Measurements from ENCODE around the gene NEK9. TPM values are rescaled to one million over a fixed set of nuclear protein-coding genes. Genes with fewer than 3 reads are reported as not detected.

Gene NEK9
- total RNA-seq, 1 experiment from 2014 or later, result 29.6 TPM

DNA sequence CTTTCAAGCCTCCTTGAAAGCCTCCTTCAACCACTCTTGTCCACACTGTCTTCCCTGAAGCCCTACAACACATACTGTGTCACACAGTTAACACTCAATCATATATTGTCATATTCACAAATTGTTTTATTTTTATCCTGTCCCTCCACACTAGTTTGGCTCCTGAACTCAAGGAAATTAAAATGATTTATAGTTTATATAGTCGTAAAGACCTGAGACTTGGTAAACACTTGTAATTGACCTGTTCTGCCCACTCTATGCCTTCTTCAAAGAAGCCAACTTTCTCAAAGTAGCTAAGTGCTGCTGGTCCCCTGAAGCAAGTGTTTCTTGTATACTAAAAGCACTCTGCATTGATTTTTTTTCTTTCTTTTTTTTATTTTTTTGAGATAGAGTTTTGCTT, 15.6 kb upstream of the NEK9 start:
- no peak overlapping the region for H3K9ac ChIP-seq (ENCODE audit: low read length)
- H2AFZ ChIP-seq (ENCODE audit: low read length), result no peak overlapping the region
- ChIA-PET POLR2A (ENCODE audit: unreplicated experiment) (no interaction called here), CTCF (no interaction called here)
- intact Hi-C loops (cut with micrococcal nuclease), result no loop called here
- no peak for TF ChIP-seq EZH2 (IDR thresholded peaks at IDR 0.05; ENCODE audit: low read length, unreplicated experiment)
- TF ChIP-seq, protein P1, sequence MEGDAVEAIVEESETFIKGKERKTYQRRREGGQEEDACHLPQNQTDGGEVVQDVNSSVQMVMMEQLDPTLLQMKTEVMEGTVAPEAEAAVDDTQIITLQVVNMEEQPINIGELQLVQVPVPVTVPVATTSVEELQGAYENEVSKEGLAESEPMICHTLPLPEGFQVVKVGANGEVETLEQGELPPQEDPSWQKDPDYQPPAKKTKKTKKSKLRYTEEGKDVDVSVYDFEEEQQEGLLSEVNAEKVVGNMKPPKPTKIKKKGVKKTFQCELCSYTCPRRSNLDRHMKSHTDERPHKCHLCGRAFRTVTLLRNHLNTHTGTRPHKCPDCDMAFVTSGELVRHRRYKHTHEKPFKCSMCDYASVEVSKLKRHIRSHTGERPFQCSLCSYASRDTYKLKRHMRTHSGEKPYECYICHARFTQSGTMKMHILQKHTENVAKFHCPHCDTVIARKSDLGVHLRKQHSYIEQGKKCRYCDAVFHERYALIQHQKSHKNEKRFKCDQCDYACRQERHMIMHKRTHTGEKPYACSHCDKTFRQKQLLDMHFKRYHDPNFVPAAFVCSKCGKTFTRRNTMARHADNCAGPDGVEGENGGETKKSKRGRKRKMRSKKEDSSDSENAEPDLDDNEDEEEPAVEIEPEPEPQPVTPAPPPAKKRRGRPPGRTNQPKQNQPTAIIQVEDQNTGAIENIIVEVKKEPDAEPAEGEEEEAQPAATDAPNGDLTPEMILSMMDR (conservative IDR thresholded peaks at IDR 0.05; ENCODE audit: low read depth, low read length), result no peak
- TF ChIP-seq EZH2phosphoT487 (IDR thresholded peaks at IDR 0.05; ENCODE audit: borderline replicate concordance, low read length), result no peak
- peaks cover 11% of the 10 kb centered on the region; the same call in 1 of the 2 replicates for H3K36me3 ChIP-seq (ENCODE audit: low read depth, low read length)
- H3K9me2 ChIP-seq (replicated peaks; ENCODE audit: low read length), result no peaks in the 10 kb centered on the region
- no peaks in the 10 kb centered on the region for H3K9me3 ChIP-seq (ENCODE audit: low read length)
- no peaks in the 10 kb centered on the region for H4K20me1 ChIP-seq (ENCODE audit: low read length)
- no peaks in the 10 kb centered on the region for H3F3A ChIP-seq (ENCODE audit: low read length, unreplicated experiment)
- DNase-seq (no peak), ATAC-seq (no peak)
- no peak overlapping the region for H3K27ac ChIP-seq (ENCODE audit: low read length)
- no peak overlapping the region for H3K4me3 ChIP-seq (ENCODE audit: low read length)
- no peak overlapping the region for H3K4me2 ChIP-seq (ENCODE audit: low read length)
- H3K79me2 ChIP-seq (ENCODE audit: low read length), result peaks cover 30% of the 10 kb centered on the region
- no peaks in the 10 kb centered on the region for H3K27me3 ChIP-seq (ENCODE audit: low read length)
- BruUV-seq (replicated peaks), result no TSS peak
- H3K4me1 ChIP-seq (ENCODE audit: insufficient read depth, low read length), result no peaks in the 10 kb centered on the region

DNA sequence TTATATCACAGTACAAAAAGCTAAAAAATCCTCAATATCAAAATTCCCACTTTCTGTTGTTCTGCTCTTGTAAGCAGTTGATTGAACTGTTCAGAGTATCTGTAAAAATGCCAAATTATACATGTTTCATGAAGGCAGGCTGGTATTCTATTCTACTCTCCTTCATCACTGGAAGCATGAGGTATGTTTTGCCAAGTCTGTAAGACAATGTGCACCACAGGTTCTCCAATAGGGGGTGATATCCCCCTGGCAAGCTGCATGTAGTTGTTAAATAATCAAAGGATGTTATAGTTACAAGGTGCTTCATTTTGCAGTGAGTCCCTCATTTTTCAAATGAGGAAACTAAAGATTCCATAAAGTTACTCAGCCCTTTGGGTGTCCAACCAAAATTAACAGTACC, 15.1 kb upstream of the NEK9 start:
- POLR2A ChIA-PET (ENCODE audit: unreplicated experiment), result no interaction called here
- Histone ChIP-seq H2AFZ (ENCODE audit: low read length) (no peak overlapping the region), H3K9ac (ENCODE audit: low read length) (no peak overlapping the region), H3K79me2 (ENCODE audit: low read length) (peaks cover 30% of the 10 kb centered on the region), H3K4me3 (ENCODE audit: low read length) (no peak overlapping the region), H3K27me3 (ENCODE audit: low read length) (no peaks in the 10 kb centered on the region), H3K9me2 (replicated peaks; ENCODE audit: low read length) (no peaks in the 10 kb centered on the region), H3K9me3 (ENCODE audit: low read length) (no peaks in the 10 kb centered on the region), H3K4me1 (ENCODE audit: insufficient read depth, low read length) (no peaks in the 10 kb centered on the region), H4K20me1 (ENCODE audit: low read length) (no peaks in the 10 kb centered on the region), H3F3A (ENCODE audit: low read length, unreplicated experiment) (no peaks in the 10 kb centered on the region), H3K36me3 (ENCODE audit: low read depth, low read length) (peaks cover 11% of the 10 kb centered on the region; the same call in 1 of the 2 replicates), H3K4me2 (ENCODE audit: low read length) (no peak overlapping the region), H3K27ac (ENCODE audit: low read length) (no peak overlapping the region)
- no TSS peak for BruUV-seq (replicated peaks)
- TF ChIP-seq, protein P1 (conservative IDR thresholded peaks at IDR 0.05; ENCODE audit: low read depth, low read length), result peak; percentile 66
- no peak for TF ChIP-seq EZH2phosphoT487 (IDR thresholded peaks at IDR 0.05; ENCODE audit: borderline replicate concordance, low read length)
- CTCF ChIA-PET, result no interaction called here
- DNase-seq (peak; percentile 22), ATAC-seq (no peak)
- intact Hi-C loops (cut with micrococcal nuclease), result no loop called here

DNA sequence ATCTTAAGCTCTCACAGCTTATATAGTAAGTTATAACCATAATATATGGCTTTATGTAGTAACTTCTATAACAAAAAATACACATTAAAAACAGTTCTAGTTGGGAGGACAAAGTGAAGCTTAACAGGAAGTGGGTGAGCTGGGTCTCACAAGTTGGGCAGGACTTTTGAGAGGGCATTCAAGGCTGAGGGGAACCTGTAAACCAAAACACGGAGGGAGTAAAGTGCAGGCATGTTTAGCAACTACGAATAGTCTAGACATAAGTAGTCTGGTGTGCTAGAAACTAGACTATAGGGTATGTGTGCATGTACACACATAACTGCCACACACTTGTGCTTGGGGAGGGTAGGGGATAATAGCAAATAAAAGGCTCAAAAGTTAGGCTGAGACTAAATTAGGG, 14.2 kb upstream of the NEK9 start:
- ATAC-seq (no peak), DNase-seq (no peak)
- intact Hi-C loops (cut with micrococcal nuclease), result no loop called here
- Histone ChIP-seq H4K20me1 (ENCODE audit: low read length) (no peaks in the 10 kb centered on the region), H3K4me1 (ENCODE audit: insufficient read depth, low read length) (no peaks in the 10 kb centered on the region), H3K9me2 (replicated peaks; ENCODE audit: low read length) (no peaks in the 10 kb centered on the region), H3K27ac (ENCODE audit: low read length) (no peak overlapping the region), H3K79me2 (ENCODE audit: low read length) (peaks cover 30% of the 10 kb centered on the region), H3K4me3 (ENCODE audit: low read length) (no peak overlapping the region), H3K4me2 (ENCODE audit: low read length) (no peak overlapping the region), H3K9ac (ENCODE audit: low read length) (no peak overlapping the region), H3K36me3 (ENCODE audit: low read depth, low read length) (peaks cover 8% of the 10 kb centered on the region; the same call in 1 of the 2 replicates), H2AFZ (ENCODE audit: low read length) (no peak overlapping the region), H3K27me3 (ENCODE audit: low read length) (no peaks in the 10 kb centered on the region), H3K9me3 (ENCODE audit: low read length) (no peaks in the 10 kb centered on the region), H3F3A (ENCODE audit: low read length, unreplicated experiment) (no peaks in the 10 kb centered on the region)
- BruUV-seq (replicated peaks), result no TSS peak
- ChIA-PET CTCF (interaction anchor here (0.7 kb wide), 1 partner anchor 153 kb away, joined by 4 read pairs; no protein-coding TSS in a partner anchor), POLR2A (ENCODE audit: unreplicated experiment) (no interaction called here)
- TF ChIP-seq, protein P1 (conservative IDR thresholded peaks at IDR 0.05; ENCODE audit: low read depth, low read length), result no peak
- TF ChIP-seq EZH2 (IDR thresholded peaks at IDR 0.05; ENCODE audit: low read length, unreplicated experiment) (no peak), EZH2phosphoT487 (IDR thresholded peaks at IDR 0.05; ENCODE audit: borderline replicate concordance, low read length) (no peak)
